ENCODE data around the gene USP6. TPM values are rescaled to one million over a fixed set of nuclear protein-coding genes. Genes with fewer than 3 reads are reported as not detected.
A peak's percentile ranks its signal among the peaks of the same experiment; 100 is the strongest.

USP6 gene
- total and polyA plus RNA-seq, 2 of the 4 experiments (the other 2 are of a cell fraction): 0.02 TPM; not detected in 1

DNA sequence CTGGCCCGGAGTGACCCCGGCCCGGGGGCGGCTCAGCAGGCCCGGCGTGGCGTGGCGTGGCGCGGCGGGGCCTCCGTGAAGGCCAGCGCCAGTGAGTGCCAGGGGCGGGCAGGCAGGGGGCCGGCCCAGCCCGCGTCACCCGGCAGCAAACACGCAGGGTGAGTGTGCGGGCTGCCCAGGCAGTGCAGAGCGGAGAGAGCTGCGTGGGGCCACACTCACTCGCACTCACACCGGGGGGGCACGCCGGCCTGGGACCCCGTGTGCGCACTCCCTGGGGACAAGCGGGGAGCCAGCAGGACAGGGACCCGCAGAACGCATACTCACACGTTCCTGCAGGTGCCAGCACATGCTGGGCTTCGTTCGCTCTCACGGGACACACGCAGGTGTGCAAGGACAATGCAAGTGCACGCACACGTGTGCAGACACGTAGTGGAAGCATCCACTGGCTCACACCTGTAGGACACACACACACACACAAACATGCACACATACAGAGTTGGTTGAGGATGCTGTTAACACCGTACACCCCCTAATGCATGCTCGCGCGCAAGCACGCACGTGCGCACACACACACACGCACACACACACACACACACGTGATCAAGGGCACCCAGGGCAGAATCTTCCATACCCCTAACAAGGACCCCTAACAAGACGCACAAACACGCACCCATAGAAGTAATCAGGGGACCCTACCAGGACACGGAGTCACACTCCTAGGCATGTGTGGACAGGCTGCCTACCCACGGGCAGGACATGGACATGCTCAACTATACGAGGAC lies 7.7 kb downstream of the USP6 start:
- DNase-seq: no peak
- POLR2A ChIA-PET (ENCODE audit: unreplicated experiment): no interaction called here

More for the DNA sequence above, 7.7 kb downstream of the USP6 start:
- Histone ChIP-seq H3K79me1 (ENCODE audit: low read depth in 1 of 2, low read length in 2 of 2) (no peaks in the 10 kb centered on the region), H2AK5ac (ENCODE audit: low read depth, low read length) (no peak overlapping the region; the same call in 1 of the 2 replicates), H2AK9ac (replicated peaks; ENCODE audit: low read depth, low read length, poor library complexity) (no peak overlapping the region), H3K27ac (ENCODE audit: insufficient read depth, low read length) (no peak overlapping the region), H3K18ac (ENCODE audit: low read depth, low read length) (no peak overlapping the region), H3K14ac (replicated peaks; ENCODE audit: low read depth, low read length) (no peak overlapping the region), H4K5ac (ENCODE audit: low read depth, low read length) (no peak overlapping the region), H3K4me3 (ENCODE audit: insufficient read depth, low read depth, low read length) (no peak overlapping the region), H4K8ac (ENCODE audit: low read depth in 2 of 2, low read length in 2 of 2) (no peak overlapping the region), H2BK120ac (ENCODE audit: low read depth, low read length) (no peak overlapping the region), H3K4ac (ENCODE audit: low read depth, low read length) (no peak overlapping the region), H3K23ac (ENCODE audit: low read depth, low read length) (no peak overlapping the region), H4K20me1 (ENCODE audit: insufficient read depth, low read length) (no peaks in the 10 kb centered on the region), H2BK5ac (ENCODE audit: low read depth, low read length, poor library complexity, severe bottlenecking) (no peak overlapping the region), H4K91ac (ENCODE audit: insufficient read depth, low read depth, low read length) (no peak overlapping the region), H3K9ac (ENCODE audit: low read depth, low read length) (no peak overlapping the region), H3K9me3 (ENCODE audit: control insufficient read depth, insufficient read depth, low read length) (peaks cover 2% of the 10 kb centered on the region; the same call in 1 of the 2 replicates), H3K9me1 (ENCODE audit: insufficient read depth, low read length) (no peaks in the 10 kb centered on the region), H3K56ac (ENCODE audit: extremely low read depth, insufficient read depth, low read length) (no peak overlapping the region), H2BK20ac (ENCODE audit: low read depth, low read length) (no peak overlapping the region), H2BK15ac (ENCODE audit: low read depth, low read length) (no peak overlapping the region), H3K4me2 (ENCODE audit: low read depth, low read length) (no peak overlapping the region), H3K27me3 (ENCODE audit: control insufficient read depth, insufficient read depth, low read length) (peaks cover 33% of the 10 kb centered on the region), H2AFZ (replicated peaks; ENCODE audit: low read length, poor library complexity) (peak overlapping the region; percentile 11), H3K36me3 (ENCODE audit: control insufficient read depth, insufficient read depth, low read length) (no peaks in the 10 kb centered on the region), H3K4me1 (ENCODE audit: control insufficient read depth, insufficient read depth, low read length) (no peaks in the 10 kb centered on the region)
- intact Hi-C loops (cut with micrococcal nuclease): no loop called here
- TF ChIP-seq BHLHE40 (IDR thresholded peaks at IDR 0.05; ENCODE audit: low read depth, low read length): no peak
- TF ChIP-seq RFX5 (IDR thresholded peaks at IDR 0.05; ENCODE audit: low read depth, low read length): no peak
- no peak for TF ChIP-seq NFE2L2 (IDR thresholded peaks at IDR 0.05; ENCODE audit: low read depth, low read length)
- no peak for TF ChIP-seq CEBPB (IDR thresholded peaks at IDR 0.05; ENCODE audit: low read depth, low read length)
- TF ChIP-seq, protein P1, sequence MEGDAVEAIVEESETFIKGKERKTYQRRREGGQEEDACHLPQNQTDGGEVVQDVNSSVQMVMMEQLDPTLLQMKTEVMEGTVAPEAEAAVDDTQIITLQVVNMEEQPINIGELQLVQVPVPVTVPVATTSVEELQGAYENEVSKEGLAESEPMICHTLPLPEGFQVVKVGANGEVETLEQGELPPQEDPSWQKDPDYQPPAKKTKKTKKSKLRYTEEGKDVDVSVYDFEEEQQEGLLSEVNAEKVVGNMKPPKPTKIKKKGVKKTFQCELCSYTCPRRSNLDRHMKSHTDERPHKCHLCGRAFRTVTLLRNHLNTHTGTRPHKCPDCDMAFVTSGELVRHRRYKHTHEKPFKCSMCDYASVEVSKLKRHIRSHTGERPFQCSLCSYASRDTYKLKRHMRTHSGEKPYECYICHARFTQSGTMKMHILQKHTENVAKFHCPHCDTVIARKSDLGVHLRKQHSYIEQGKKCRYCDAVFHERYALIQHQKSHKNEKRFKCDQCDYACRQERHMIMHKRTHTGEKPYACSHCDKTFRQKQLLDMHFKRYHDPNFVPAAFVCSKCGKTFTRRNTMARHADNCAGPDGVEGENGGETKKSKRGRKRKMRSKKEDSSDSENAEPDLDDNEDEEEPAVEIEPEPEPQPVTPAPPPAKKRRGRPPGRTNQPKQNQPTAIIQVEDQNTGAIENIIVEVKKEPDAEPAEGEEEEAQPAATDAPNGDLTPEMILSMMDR (conservative IDR thresholded peaks at IDR 0.05; ENCODE audit: low read depth, low read length): no peak
- TF ChIP-seq POLR2A (IDR thresholded peaks at IDR 0.05; ENCODE audit: low read depth, low read length): no peak
- TF ChIP-seq SMC3 (IDR thresholded peaks at IDR 0.05; ENCODE audit: low read depth, low read length): no peak
- no peak for TF ChIP-seq MXI1 (IDR thresholded peaks at IDR 0.05; ENCODE audit: borderline replicate concordance, low read depth, low read length)
- TF ChIP-seq RCOR1 (IDR thresholded peaks at IDR 0.05; ENCODE audit: insufficient replicate concordance, low read length): no peak
- TF ChIP-seq CHD1 (IDR thresholded peaks at IDR 0.05; ENCODE audit: low read depth, low read length): no peak
- TF ChIP-seq FOS (IDR thresholded peaks at IDR 0.05; ENCODE audit: low read depth, low read length): no peak
- TF ChIP-seq MAZ (IDR thresholded peaks at IDR 0.05; ENCODE audit: borderline replicate concordance, low read depth, low read length): no peak
- TF ChIP-seq RAD21 (IDR thresholded peaks at IDR 0.05; ENCODE audit: low read length): no peak
- no peak; the same call in 1 of the 2 replicates for ATAC-seq (ENCODE audit: low read depth)
- CTCF ChIA-PET: no interaction called here
- 57% methylated on average over 15 of the region's 53 CpGs; no CpG with 5 or more reads in 1 of the 2 experiments for WGBS, 2 experiments (ENCODE audit: extremely low coverage in 2 of 2, insufficient read length in 1 of 2)
- BruUV-seq (replicated peaks): no TSS peak
- in situ Hi-C loops (cut with MboI; ENCODE audit: low sequenced_read_pairs): no loop called here
- dilution Hi-C loops (cut with HindIII; ENCODE audit: low sequenced_read_pairs, unreplicated experiment): no loop called here

All from IMR-90 (cell line).